ENCODE data around the gene MYBPC2. TPM values are rescaled to one million over a fixed set of nuclear protein-coding genes. Genes with fewer than 3 reads are reported as not detected.

MYBPC2 gene
- polyA plus RNA-seq, 1 experiment = not detected

GRCh38 chr19:50394017-50394416 is 38.7 kb upstream of the MYBPC2 start:
- no peak for TF ChIP-seq CTCF (IDR thresholded peaks at IDR 0.05; ENCODE audit: insufficient read depth, low read depth, low read length)
- Histone ChIP-seq H3K4me3 (ENCODE audit: low read depth, low read length) (no peak overlapping the region), H3K27me3 (ENCODE audit: control insufficient read depth, insufficient read depth, low read length) (no peaks in the 10 kb centered on the region), H3K36me3 (ENCODE audit: control insufficient read depth, insufficient read depth, low read length) (no peaks in the 10 kb centered on the region; the same call in 1 of the 2 replicates)
- CTCF ChIA-PET = interaction anchor here (0.7 to 1.2 kb wide), 2 partner anchors 10 to 584 kb away, joined by 3 read pairs; partner anchors contain the start of gene POLD1
- DNase-seq (ENCODE audit: low read depth) = no peak
- POLR2A ChIA-PET = no interaction called here

- DNase-seq (ENCODE audit: low read depth) = no peak
- POLR2A ChIA-PET = no interaction called here
- TF ChIP-seq CTCF (IDR thresholded peaks at IDR 0.05; ENCODE audit: insufficient read depth, low read depth, low read length) = no peak
- Histone ChIP-seq H3K4me3 (ENCODE audit: low read depth, low read length) (no peak overlapping the region), H3K27me3 (ENCODE audit: control insufficient read depth, insufficient read depth, low read length) (no peaks in the 10 kb centered on the region), H3K36me3 (ENCODE audit: control insufficient read depth, insufficient read depth, low read length) (no peaks in the 10 kb centered on the region; the same call in 1 of the 2 replicates)
- CTCF ChIA-PET = interaction anchor here (0.6 to 0.7 kb wide), 2 partner anchors 16 to 30 kb away, joined by 3 read pairs; no protein-coding TSS in a partner anchor
These were observed 33.9 kb upstream of the MYBPC2 start for GRCh38 chr19:50398675-50399367.

GRCh38 chr19:50399368-50399745 is 33.3 kb upstream of the MYBPC2 start:
- no peak for TF ChIP-seq CTCF (IDR thresholded peaks at IDR 0.05; ENCODE audit: insufficient read depth, low read depth, low read length)
- Histone ChIP-seq H3K27me3 (ENCODE audit: control insufficient read depth, insufficient read depth, low read length) (no peaks in the 10 kb centered on the region), H3K4me3 (ENCODE audit: low read depth, low read length) (no peak overlapping the region), H3K36me3 (ENCODE audit: control insufficient read depth, insufficient read depth, low read length) (no peaks in the 10 kb centered on the region; the same call in 1 of the 2 replicates)
- no peak for DNase-seq (ENCODE audit: low read depth)
- ChIA-PET CTCF (interaction anchor here (0.6 kb wide), 1 partner anchor 30 kb away, joined by 3 read pairs; no protein-coding TSS in a partner anchor), POLR2A (no interaction called here)

- ChIA-PET CTCF (no interaction called here), POLR2A (no interaction called here)
These were observed 30.9 kb upstream of the MYBPC2 start for GRCh38 chr19:50401605-50402450.

More at GRCh38 chr19:50401605-50402450, 30.9 kb upstream of the MYBPC2 start:
- Histone ChIP-seq H3K4me3 (ENCODE audit: low read depth, low read length) (no peak overlapping the region), H3K36me3 (ENCODE audit: control insufficient read depth, insufficient read depth, low read length) (peaks cover 1% of the 10 kb centered on the region; the same call in 1 of the 2 replicates), H3K27me3 (ENCODE audit: control insufficient read depth, insufficient read depth, low read length) (no peaks in the 10 kb centered on the region)
- DNase-seq (ENCODE audit: low read depth) = no peak
- TF ChIP-seq CTCF (IDR thresholded peaks at IDR 0.05; ENCODE audit: insufficient read depth, low read depth, low read length) = no peak
